ENCODE data around the gene HOXA9. TPM values are rescaled to one million over a fixed set of nuclear protein-coding genes. Genes with fewer than 3 reads are reported as not detected.
A peak's percentile ranks its signal among the peaks of the same experiment; 100 is the strongest.

HOXA9 gene
- polyA plus RNA-seq, 1 donor from 2014 or later, result not detected

DNA sequence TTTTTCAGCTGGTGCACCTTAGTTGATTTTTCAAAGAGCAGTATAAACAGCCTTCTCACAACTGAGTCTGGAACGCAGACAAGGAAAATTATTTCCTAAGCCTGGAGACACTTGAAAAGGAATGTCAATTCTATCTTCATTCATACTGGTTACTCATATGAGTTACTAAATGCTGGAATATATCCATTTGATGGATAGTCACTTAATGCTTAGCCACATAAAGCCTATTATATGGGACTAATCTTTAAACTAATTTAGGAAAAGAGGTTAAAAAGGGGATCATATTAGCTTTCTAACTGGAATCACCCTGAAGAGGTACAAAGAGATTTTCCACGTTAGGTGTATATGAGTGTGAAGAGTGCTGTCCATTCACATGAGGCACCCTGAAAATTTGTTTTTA lies 33.1 kb downstream of the HOXA9 start:
- H3K9me3 ChIP-seq (ENCODE audit: low read length), result peaks cover 16% of the 10 kb centered on the region
- no peaks in the 10 kb centered on the region for H3K79me2 ChIP-seq (replicated peaks; ENCODE audit: insufficient read depth, low read length)

DNA sequence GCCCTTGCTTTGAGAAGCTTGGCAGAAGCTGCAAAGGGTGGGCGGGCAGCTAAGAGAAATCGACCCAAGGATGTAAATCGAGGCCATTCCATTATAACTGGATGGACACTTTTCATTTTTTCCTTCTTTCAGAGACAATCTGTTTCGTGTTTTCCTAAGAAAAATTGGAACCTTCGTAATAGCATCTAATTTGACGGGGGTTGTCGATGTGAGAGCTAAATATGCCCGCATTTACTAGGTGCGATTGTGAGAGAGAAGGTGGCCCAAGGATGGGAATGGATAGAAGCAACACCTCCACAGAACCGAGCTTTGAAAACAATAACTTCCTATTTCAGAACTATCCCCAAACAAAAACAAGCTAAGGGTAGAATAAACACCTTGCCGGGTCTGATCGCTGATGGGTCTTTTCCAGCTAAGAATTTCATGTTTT lies 33.9 kb downstream of the HOXA9 start:
- Histone ChIP-seq H3K9me3 (ENCODE audit: low read length) (peaks cover 16% of the 10 kb centered on the region), H4K20me1 (ENCODE audit: insufficient read depth) (no peaks in the 10 kb centered on the region), H3K27me3 (ENCODE audit: insufficient read depth, low read depth, low read length) (peaks cover 98% of the 10 kb centered on the region), H3K4me3 (ENCODE audit: low read length) (peak overlapping the region; percentile 62), H3K9me2 (ENCODE audit: insufficient read depth, low read length) (no peaks in the 10 kb centered on the region), H3F3A (ENCODE audit: insufficient read depth, low read length, poor library complexity, severe bottlenecking) (no peaks in the 10 kb centered on the region), H3K27ac (ENCODE audit: low read length) (no peak overlapping the region), H3K36me3 (ENCODE audit: insufficient read depth, low read length) (no peaks in the 10 kb centered on the region), H2AFZ (ENCODE audit: low read depth, low read length) (no peak overlapping the region), H3K9ac (ENCODE audit: low read length) (no peak overlapping the region), H3K4me2 (ENCODE audit: low read length) (no peak overlapping the region), H3K79me2 (replicated peaks; ENCODE audit: insufficient read depth, low read length) (no peaks in the 10 kb centered on the region)
- TF ChIP-seq SMC3 (conservative IDR thresholded peaks at IDR 0.05; ENCODE audit: poor library complexity) (no peak), EZH2 (IDR thresholded peaks at IDR 0.05; ENCODE audit: borderline replicate concordance, insufficient read depth, low read length, poor library complexity, severe bottlenecking) (no peak), RAD21 (conservative IDR thresholded peaks at IDR 0.05) (no peak), TAF1 (IDR thresholded peaks at IDR 0.05; ENCODE audit: low read depth) (no peak), EP300 (conservative IDR thresholded peaks at IDR 0.05; ENCODE audit: poor library complexity, severe bottlenecking) (no peak), MXI1 (conservative IDR thresholded peaks at IDR 0.05; ENCODE audit: poor library complexity, severe bottlenecking) (no peak), POLR2AphosphoS5 (IDR thresholded peaks at IDR 0.05) (no peak)
- TF ChIP-seq, protein P1, sequence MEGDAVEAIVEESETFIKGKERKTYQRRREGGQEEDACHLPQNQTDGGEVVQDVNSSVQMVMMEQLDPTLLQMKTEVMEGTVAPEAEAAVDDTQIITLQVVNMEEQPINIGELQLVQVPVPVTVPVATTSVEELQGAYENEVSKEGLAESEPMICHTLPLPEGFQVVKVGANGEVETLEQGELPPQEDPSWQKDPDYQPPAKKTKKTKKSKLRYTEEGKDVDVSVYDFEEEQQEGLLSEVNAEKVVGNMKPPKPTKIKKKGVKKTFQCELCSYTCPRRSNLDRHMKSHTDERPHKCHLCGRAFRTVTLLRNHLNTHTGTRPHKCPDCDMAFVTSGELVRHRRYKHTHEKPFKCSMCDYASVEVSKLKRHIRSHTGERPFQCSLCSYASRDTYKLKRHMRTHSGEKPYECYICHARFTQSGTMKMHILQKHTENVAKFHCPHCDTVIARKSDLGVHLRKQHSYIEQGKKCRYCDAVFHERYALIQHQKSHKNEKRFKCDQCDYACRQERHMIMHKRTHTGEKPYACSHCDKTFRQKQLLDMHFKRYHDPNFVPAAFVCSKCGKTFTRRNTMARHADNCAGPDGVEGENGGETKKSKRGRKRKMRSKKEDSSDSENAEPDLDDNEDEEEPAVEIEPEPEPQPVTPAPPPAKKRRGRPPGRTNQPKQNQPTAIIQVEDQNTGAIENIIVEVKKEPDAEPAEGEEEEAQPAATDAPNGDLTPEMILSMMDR (IDR thresholded peaks at IDR 0.05; ENCODE audit: poor library complexity, severe bottlenecking), result no peak
- TF ChIP-seq, protein P2, sequence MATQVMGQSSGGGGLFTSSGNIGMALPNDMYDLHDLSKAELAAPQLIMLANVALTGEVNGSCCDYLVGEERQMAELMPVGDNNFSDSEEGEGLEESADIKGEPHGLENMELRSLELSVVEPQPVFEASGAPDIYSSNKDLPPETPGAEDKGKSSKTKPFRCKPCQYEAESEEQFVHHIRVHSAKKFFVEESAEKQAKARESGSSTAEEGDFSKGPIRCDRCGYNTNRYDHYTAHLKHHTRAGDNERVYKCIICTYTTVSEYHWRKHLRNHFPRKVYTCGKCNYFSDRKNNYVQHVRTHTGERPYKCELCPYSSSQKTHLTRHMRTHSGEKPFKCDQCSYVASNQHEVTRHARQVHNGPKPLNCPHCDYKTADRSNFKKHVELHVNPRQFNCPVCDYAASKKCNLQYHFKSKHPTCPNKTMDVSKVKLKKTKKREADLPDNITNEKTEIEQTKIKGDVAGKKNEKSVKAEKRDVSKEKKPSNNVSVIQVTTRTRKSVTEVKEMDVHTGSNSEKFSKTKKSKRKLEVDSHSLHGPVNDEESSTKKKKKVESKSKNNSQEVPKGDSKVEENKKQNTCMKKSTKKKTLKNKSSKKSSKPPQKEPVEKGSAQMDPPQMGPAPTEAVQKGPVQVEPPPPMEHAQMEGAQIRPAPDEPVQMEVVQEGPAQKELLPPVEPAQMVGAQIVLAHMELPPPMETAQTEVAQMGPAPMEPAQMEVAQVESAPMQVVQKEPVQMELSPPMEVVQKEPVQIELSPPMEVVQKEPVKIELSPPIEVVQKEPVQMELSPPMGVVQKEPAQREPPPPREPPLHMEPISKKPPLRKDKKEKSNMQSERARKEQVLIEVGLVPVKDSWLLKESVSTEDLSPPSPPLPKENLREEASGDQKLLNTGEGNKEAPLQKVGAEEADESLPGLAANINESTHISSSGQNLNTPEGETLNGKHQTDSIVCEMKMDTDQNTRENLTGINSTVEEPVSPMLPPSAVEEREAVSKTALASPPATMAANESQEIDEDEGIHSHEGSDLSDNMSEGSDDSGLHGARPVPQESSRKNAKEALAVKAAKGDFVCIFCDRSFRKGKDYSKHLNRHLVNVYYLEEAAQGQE (IDR thresholded peaks at IDR 0.05; ENCODE audit: borderline replicate concordance), result no peak

More for the DNA sequence above, 33.1 kb downstream of the HOXA9 start:
- TF ChIP-seq, protein P1 (IDR thresholded peaks at IDR 0.05; ENCODE audit: poor library complexity, severe bottlenecking), result no peak
- TF ChIP-seq SMC3 (conservative IDR thresholded peaks at IDR 0.05; ENCODE audit: poor library complexity), result no peak
- TF ChIP-seq TAF1 (IDR thresholded peaks at IDR 0.05; ENCODE audit: low read depth), result no peak
- no peak for TF ChIP-seq MXI1 (conservative IDR thresholded peaks at IDR 0.05; ENCODE audit: poor library complexity, severe bottlenecking)
- no peak for TF ChIP-seq RAD21 (conservative IDR thresholded peaks at IDR 0.05)
- no peak for TF ChIP-seq POLR2AphosphoS5 (IDR thresholded peaks at IDR 0.05)
- TF ChIP-seq, protein P2 (IDR thresholded peaks at IDR 0.05; ENCODE audit: borderline replicate concordance), result no peak
- TF ChIP-seq EP300 (conservative IDR thresholded peaks at IDR 0.05; ENCODE audit: poor library complexity, severe bottlenecking), result no peak
- TF ChIP-seq EZH2 (IDR thresholded peaks at IDR 0.05; ENCODE audit: borderline replicate concordance, insufficient read depth, low read length, poor library complexity, severe bottlenecking), result no peak
- Histone ChIP-seq H3K9ac (ENCODE audit: low read length) (no peak overlapping the region), H3F3A (ENCODE audit: insufficient read depth, low read length, poor library complexity, severe bottlenecking) (no peaks in the 10 kb centered on the region), H4K20me1 (ENCODE audit: insufficient read depth) (no peaks in the 10 kb centered on the region), H3K9me2 (ENCODE audit: insufficient read depth, low read length) (no peaks in the 10 kb centered on the region), H3K4me2 (ENCODE audit: low read length) (no peak overlapping the region), H3K36me3 (ENCODE audit: insufficient read depth, low read length) (no peaks in the 10 kb centered on the region), H2AFZ (ENCODE audit: low read depth, low read length) (no peak overlapping the region), H3K27me3 (ENCODE audit: insufficient read depth, low read depth, low read length) (peaks cover 98% of the 10 kb centered on the region), H3K27ac (ENCODE audit: low read length) (no peak overlapping the region), H3K4me3 (ENCODE audit: low read length) (no peak overlapping the region)

Measured in neural cell (in vitro differentiated cells).